Mucosa of descending colon (tissue), 3 donors: ENCODE results near the gene ALG12. TPM values are rescaled to one million over a fixed set of nuclear protein-coding genes. Genes with fewer than 3 reads are reported as not detected.

ENCODE experiments used
- ATAC-seq: fragments of 200-7000 bp; cut with Tn5 transposase; one replicate; pipeline ENCODE4 v1.9.1; 2020; ENCODE audit warnings: mild to moderate bottlenecking, moderate library complexity
- DNase-seq, 3 donors: peaks; one replicate each; pipeline ENCODE4 v3.0.0-alpha.2; 2020
- H3K36me3 ChIP-seq: fragments of 200-600 bp; one replicate; pipeline ENCODE4 v1.8.0; 2021; ENCODE audit warnings: low read depth, mild to moderate bottlenecking
- H3K4me1 ChIP-seq: fragments of 200-600 bp; one replicate; pipeline ENCODE4 v1.8.0; 2021; ENCODE audit warnings: low read depth, mild to moderate bottlenecking
- H3K4me3 ChIP-seq: fragments of 200-600 bp; one replicate; pipeline ENCODE4 v1.8.0; 2021; ENCODE audit warnings: mild to moderate bottlenecking
- H3K9me3 ChIP-seq: fragments of 200-600 bp; one replicate; pipeline ENCODE4 v1.8.0; 2021; ENCODE audit warnings: mild to moderate bottlenecking
- intact Hi-C, 2 donors: fragments of 100-400 bp; cut with DNase I in 1 of 2; cut with micrococcal nuclease in 1 of 2; formaldehyde crosslinking; loops; one replicate each; pipeline versions ENCODE4 v1.11.0 to v1.11.1; 2022; cut with DNase I, micrococcal nuclease
- total RNA-seq, 3 donors: library from RNA; stranded (reverse); fragmentation: NEBNext Ultra II Directional in 2 of 3; extraction: Animal tissue kit (Norgen Biotek cat#: 25700) in 2 of 3; gene quantifications; one replicate each; pipeline versions ENCODE4 v1.2.1 to v1.2.4, GENCODE V29; 2021 to 2023
- TF ChIP-seq, protein P1 (sequence below): fragments of 200-600 bp; IDR thresholded peaks from one replicate; pipeline ENCODE4 v1.8.0; 2022; ENCODE audit warnings: antibody characterized with exemption, mild to moderate bottlenecking
- donor health status: DM: no; HTN: no; CAD: no; lungs with moderate emphysema.
- donor health status: DM: no; HTN: no; CAD: no.
- donor health status: DM: no; HTN: yes; CAD: no.

ALG12 gene
- total RNA-seq, 3 donors from 2014 or later: 21.7 to 28.7 (median 25.5) TPM

DNA sequence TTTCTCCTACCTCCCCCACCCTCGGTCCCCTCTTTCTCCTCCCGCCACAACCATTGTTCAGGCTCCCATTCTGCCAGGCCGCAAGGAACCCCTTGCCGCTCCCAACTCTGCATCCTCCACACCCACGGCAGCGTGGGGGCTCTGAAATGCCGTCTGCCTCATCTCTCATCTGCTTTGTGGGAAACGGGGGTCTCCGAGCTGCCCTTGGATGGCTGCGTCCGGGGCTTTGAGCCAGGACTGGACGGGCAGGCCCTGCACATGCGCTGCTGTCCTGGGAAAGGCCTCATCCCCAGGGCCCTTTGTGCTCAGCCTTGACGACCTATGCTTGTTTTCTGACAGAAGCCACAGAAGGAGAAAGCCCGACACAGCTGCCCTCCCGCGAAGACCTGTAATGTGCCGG is 8.7 kb upstream of the ALG12 start:
- Histone ChIP-seq H3K36me3 (no peaks in the 10 kb centered on the region), H3K4me1 (peaks cover 13% of the 10 kb centered on the region), H3K9me3 (no peaks in the 10 kb centered on the region), H3K4me3 (no peak overlapping the region)
- intact Hi-C loops: loop anchor here in 1 of 2 donors (5.0 to 10.0 kb wide), 2 partner anchors 105 to 152 kb away; no protein-coding TSS in a partner anchor
- TF ChIP-seq, protein P1, sequence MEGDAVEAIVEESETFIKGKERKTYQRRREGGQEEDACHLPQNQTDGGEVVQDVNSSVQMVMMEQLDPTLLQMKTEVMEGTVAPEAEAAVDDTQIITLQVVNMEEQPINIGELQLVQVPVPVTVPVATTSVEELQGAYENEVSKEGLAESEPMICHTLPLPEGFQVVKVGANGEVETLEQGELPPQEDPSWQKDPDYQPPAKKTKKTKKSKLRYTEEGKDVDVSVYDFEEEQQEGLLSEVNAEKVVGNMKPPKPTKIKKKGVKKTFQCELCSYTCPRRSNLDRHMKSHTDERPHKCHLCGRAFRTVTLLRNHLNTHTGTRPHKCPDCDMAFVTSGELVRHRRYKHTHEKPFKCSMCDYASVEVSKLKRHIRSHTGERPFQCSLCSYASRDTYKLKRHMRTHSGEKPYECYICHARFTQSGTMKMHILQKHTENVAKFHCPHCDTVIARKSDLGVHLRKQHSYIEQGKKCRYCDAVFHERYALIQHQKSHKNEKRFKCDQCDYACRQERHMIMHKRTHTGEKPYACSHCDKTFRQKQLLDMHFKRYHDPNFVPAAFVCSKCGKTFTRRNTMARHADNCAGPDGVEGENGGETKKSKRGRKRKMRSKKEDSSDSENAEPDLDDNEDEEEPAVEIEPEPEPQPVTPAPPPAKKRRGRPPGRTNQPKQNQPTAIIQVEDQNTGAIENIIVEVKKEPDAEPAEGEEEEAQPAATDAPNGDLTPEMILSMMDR: no peak
- no peak for ATAC-seq
- no peak for DNase-seq

DNA sequence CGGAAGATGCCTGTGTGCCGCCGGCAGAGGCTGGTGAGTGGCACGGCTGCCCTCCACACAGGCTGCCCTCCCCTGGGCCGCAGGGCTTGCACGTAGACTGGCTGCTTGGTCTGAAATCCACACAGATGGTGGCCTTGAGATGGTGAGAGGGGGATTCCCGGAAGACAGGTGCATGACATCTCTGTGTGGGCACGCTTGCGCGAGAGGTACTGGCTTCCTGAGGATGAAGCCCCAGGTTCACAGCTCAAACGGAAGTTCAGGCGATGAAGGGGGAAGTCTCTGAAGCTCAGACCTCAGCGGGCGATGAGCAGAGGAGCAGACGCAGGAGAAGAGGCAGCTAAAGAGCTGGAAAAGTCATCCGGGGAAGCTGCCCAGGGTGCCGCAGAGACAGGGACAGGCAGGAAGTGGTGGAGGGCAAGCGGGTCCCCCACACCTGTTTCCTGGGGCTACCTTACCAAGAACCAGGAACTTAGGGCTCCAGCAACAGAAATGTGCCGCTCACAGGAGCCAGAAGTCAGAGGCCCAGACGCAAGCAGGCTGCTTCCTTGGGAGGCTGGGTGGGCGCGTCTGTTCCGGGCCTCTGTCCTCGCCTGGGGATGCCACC is 7.4 kb upstream of the ALG12 start:
- ATAC-seq: peak; percentile 36
- peak; percentile 35 to 75 (median 48) for DNase-seq
- H3K4me1 ChIP-seq: peaks cover 3% of the 10 kb centered on the region
- intact Hi-C loops: loop anchor here in 1 of 2 donors (5.0 to 10.0 kb wide), 2 partner anchors 107 to 151 kb away; no protein-coding TSS in a partner anchor
- TF ChIP-seq, protein P1: no peak
- H3K9me3 ChIP-seq: no peaks in the 10 kb centered on the region
- H3K4me3 ChIP-seq: no peak overlapping the region
- no peaks in the 10 kb centered on the region for H3K36me3 ChIP-seq

DNA sequence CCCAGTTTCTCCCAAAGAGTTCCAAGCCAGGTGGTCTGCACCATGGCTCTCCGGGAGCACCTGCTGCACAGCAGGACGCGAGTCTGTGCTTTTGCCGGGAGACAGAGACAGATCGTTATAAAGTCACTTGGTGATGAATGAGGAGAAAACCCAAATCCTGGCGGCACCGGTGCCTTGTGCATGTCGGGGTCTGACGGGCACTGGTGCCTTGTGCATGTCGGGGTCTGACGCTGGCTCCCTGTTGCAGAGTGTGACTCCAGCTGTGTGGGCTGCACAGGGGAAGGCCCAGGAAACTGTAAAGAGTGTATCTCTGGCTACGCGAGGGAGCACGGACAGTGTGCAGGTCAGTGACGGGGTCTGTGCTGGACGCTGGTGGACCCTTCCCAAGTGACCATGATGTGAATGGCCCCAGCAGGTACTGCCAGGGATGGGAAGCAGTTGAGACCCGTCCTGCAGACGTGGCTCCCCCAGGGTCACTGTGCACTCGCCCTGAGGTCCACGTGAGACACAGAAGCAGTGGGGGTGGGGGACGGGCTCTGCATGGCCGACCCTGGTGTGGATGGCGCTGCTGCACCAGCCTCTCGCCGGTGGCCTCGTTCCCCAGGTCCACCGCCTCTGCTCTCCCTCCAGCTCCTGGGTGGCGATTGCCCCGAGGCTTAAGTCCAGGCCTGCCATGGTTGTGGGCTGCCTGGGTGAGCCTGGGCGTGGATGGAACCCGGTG is 6.0 kb upstream of the ALG12 start:
- Histone ChIP-seq H3K36me3 (no peaks in the 10 kb centered on the region), H3K9me3 (no peaks in the 10 kb centered on the region), H3K4me1 (peaks cover 6% of the 10 kb centered on the region), H3K4me3 (no peak overlapping the region)
- TF ChIP-seq, protein P1: no peak
- intact Hi-C loops: loop anchor here in 1 of 2 donors (10.0 kb wide), 1 partner anchor 149 kb away; no protein-coding TSS in a partner anchor
- ATAC-seq (no peak), DNase-seq (peak in 1 of 3 donors; percentile 57)

DNA sequence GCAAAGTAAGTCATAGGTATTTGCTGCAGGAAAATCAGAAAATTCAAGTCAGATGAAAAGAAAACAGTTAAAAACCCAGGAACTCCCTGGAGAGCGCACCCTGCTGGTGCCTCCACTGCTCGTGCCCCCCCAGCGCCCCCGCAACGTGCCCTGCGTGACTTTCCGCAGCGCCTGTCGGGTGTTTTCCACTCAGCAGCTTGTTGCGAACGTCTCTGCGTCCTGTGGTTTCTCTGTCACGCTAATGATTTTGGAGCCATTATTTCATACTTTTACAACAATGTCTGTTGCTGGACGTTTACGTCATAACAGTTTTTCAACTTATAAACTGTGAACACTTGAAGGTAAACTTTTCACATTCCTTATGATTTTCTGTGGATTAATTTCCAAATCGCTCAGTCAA is 5.2 kb upstream of the ALG12 start:
- Histone ChIP-seq H3K36me3 (no peaks in the 10 kb centered on the region), H3K9me3 (no peaks in the 10 kb centered on the region), H3K4me3 (no peak overlapping the region), H3K4me1 (peaks cover 12% of the 10 kb centered on the region)
- DNase-seq (peak in 1 of 3 donors; percentile 50), ATAC-seq (no peak)
- TF ChIP-seq, protein P1: no peak
- intact Hi-C loops: loop anchor here in 1 of 2 donors (10.0 kb wide), 1 partner anchor 149 kb away; no protein-coding TSS in a partner anchor

DNA sequence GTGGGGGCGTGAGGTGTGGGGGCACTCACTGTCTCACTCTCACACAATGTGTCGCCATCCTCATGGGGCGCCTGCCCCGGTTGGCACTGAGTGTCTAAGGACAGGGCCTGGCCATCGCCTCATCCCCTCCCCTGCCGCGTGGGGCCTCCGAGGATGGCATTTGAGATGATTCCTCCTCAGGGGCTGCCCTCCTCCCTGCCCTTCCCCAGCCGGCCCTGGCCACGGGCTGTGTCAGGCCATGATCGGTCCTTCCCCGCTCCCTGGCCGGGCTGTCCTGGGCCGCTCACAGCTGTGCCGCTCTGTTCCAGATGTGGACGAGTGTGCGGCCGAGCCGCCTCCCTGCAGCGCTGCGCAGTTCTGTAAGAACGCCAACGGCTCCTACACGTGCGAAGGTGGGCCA is 4.7 kb upstream of the ALG12 start:
- intact Hi-C loops: loop anchor here in 1 of 2 donors (10.0 kb wide), 1 partner anchor 148 kb away; no protein-coding TSS in a partner anchor

More for the DNA sequence above, 4.7 kb upstream of the ALG12 start:
- Histone ChIP-seq H3K36me3 (no peaks in the 10 kb centered on the region), H3K4me1 (peaks cover 12% of the 10 kb centered on the region), H3K9me3 (no peaks in the 10 kb centered on the region), H3K4me3 (no peak overlapping the region)
- TF ChIP-seq, protein P1: no peak
- ATAC-seq (no peak), DNase-seq (peak in 2 of 3 donors; percentile 23 to 54)
